ENCODE data around the gene CPN2. TPM values are rescaled to one million over a fixed set of nuclear protein-coding genes. Genes with fewer than 3 reads are reported as not detected.

The CPN2 gene
- total RNA-seq, 6 donors from 2014 or later: 0.10 TPM; not detected in 5

DNA sequence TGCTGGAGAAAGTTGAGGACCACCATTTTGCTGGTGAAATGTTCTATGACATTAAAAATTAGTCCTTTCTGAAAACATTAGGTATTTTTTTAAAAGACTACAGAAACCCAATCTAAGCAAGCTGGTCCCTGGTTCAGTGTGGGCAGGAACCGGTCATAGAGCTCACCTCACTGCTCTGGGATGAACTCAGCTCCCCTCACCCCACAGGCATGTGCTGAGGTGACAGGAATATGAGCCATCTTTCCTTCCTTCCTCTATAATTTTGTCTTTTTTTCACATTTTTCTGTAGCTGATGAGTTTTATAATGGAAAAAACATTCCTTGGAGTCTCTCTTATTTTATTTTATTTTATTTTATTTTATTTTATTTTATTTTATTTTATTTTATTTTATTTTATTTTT, 26.6 kb upstream of the CPN2 start:
- TF ChIP-seq, protein P1, sequence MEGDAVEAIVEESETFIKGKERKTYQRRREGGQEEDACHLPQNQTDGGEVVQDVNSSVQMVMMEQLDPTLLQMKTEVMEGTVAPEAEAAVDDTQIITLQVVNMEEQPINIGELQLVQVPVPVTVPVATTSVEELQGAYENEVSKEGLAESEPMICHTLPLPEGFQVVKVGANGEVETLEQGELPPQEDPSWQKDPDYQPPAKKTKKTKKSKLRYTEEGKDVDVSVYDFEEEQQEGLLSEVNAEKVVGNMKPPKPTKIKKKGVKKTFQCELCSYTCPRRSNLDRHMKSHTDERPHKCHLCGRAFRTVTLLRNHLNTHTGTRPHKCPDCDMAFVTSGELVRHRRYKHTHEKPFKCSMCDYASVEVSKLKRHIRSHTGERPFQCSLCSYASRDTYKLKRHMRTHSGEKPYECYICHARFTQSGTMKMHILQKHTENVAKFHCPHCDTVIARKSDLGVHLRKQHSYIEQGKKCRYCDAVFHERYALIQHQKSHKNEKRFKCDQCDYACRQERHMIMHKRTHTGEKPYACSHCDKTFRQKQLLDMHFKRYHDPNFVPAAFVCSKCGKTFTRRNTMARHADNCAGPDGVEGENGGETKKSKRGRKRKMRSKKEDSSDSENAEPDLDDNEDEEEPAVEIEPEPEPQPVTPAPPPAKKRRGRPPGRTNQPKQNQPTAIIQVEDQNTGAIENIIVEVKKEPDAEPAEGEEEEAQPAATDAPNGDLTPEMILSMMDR (IDR thresholded peaks at IDR 0.05): no peak
- no peak for TF ChIP-seq POLR2AphosphoS5 (IDR thresholded peaks at IDR 0.05)
- TF ChIP-seq POLR2A (IDR thresholded peaks at IDR 0.05): no peak
- TF ChIP-seq EP300 (IDR thresholded peaks at IDR 0.05): no peak
- no peaks in the 10 kb centered on the region for H3K27me3 ChIP-seq
- DNase-seq: no peak

DNA sequence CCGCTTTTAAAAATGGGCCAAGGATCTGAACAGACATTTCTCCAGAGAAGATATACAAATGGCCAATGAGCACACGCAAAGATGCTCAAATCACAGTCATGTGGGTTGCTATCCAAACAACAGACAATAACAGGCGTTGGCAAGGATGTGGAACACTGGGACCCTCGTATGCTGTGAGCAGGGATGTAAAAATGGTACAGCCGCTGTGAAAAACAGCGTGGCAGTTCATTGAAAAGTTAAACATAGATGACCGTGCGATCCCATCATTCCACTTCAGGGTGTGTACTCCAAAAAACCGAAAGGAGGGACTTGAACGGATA, 25.1 kb upstream of the CPN2 start:
- Histone ChIP-seq H3K9me3 (no peaks in the 10 kb centered on the region), H3K27ac (no peak overlapping the region), H3K4me3 (no peak overlapping the region), H3K4me1 (peaks cover 0 to under 1% (median 0%) of the 10 kb centered on the region in 4 donors), H3K36me3 (no peaks in the 10 kb centered on the region), H3K27me3 (no peaks in the 10 kb centered on the region)
- ATAC-seq (ENCODE audit: low FRiP score in 2 of 2) (no peak), DNase-seq (no peak)
- TF ChIP-seq, protein P1 (IDR thresholded peaks at IDR 0.05): no peak
- TF ChIP-seq POLR2AphosphoS5 (IDR thresholded peaks at IDR 0.05): no peak
- TF ChIP-seq EP300 (IDR thresholded peaks at IDR 0.05): no peak
- no peak for TF ChIP-seq POLR2A (IDR thresholded peaks at IDR 0.05)
- 82 to 85% methylated on average over 10 of the region's 10 CpGs for WGBS, 2 donors

More for the DNA sequence above, 26.6 kb upstream of the CPN2 start:
- Histone ChIP-seq H3K4me1 (peaks cover 0 to 5% (median 0%) of the 10 kb centered on the region in 4 donors), H3K36me3 (no peaks in the 10 kb centered on the region), H3K9me3 (no peaks in the 10 kb centered on the region), H3K4me3 (no peak overlapping the region), H3K27ac (no peak overlapping the region)
- no peak for ATAC-seq (ENCODE audit: low FRiP score in 2 of 2)
- WGBS, 2 donors: 77 to 85% methylated on average over 1 of the region's 1 CpG

DNA sequence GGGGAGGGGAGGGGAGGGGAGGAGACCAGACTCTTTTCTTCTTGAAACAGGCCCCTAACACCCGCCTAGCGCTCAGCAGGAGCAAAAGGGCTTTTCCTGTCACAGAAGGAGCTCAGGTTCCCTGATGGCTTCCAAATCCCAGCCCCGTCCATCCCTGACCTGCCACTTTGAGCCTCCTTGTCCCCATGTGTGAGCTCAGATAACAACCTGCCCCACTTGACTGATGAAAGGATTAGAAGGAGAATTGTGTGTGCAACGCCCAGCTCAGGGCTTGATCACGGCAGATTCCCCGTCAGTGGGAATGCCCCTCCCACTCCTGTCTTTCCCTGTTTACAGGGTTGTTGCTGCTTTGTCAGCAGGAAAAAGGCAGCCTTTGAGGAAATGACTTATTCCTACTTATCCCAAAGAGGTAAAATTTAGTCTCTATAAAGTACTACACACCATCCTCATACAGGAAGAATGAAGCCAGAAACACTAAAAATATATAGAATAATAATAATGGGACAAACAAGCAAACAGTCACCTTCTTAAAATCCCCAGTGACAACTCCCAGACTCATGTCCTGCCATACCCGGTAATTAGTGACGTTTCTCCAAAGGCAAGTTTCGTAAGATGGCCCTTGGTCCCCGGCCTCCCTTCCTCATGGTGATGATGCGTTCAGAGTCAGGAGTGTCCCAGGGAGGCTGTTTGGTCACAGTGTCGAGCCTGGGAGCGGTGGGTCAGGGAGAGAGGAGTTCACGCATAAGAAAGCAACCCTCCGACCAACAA, 24.5 kb upstream of the CPN2 start:
- WGBS, 2 donors: 55% methylated on average over 14 to 15 of the region's 15 CpGs
- H3K36me3 ChIP-seq: no peaks in the 10 kb centered on the region
- DNase-seq: no peak

DNA sequence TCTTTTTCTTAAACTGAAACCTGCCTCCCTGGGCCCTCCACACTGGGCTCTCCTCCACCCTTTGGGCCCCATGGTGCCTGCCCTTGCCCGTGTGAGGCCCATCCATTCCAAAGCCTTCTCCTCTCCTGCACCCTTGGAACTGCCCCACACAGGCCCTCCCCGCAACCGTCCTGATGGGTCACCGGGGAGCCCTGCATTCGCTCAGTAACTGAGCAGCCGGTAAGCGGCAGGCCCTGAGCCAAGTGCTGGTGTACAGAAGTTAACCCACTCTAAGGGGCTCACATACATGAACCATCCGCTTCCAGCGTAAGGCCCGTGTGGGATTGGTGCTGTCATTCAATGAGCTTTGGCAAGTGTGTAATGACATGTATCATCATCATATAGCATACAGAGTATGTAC, 23.8 kb upstream of the CPN2 start:
- Histone ChIP-seq H3K4me3 (no peak overlapping the region), H3K36me3 (no peaks in the 10 kb centered on the region), H3K27me3 (no peaks in the 10 kb centered on the region), H3K4me1 (no peaks in the 10 kb centered on the region), H3K9me3 (no peaks in the 10 kb centered on the region), H3K27ac (no peak overlapping the region)
- DNase-seq (no peak), ATAC-seq (ENCODE audit: low FRiP score in 2 of 2) (no peak)
- TF ChIP-seq POLR2AphosphoS5 (IDR thresholded peaks at IDR 0.05) (no peak), POLR2A (IDR thresholded peaks at IDR 0.05) (no peak), EP300 (IDR thresholded peaks at IDR 0.05) (no peak)
- TF ChIP-seq, protein P1 (IDR thresholded peaks at IDR 0.05): no peak
- WGBS, 2 donors: 76 to 90% methylated on average over 10 of the region's 10 CpGs

More for the DNA sequence above, 24.5 kb upstream of the CPN2 start:
- no peak for ATAC-seq (ENCODE audit: low FRiP score in 2 of 2)
- Histone ChIP-seq H3K9me3 (no peaks in the 10 kb centered on the region), H3K27me3 (no peaks in the 10 kb centered on the region), H3K4me3 (no peak overlapping the region), H3K4me1 (no peaks in the 10 kb centered on the region), H3K27ac (no peak overlapping the region)
- TF ChIP-seq EP300 (IDR thresholded peaks at IDR 0.05) (no peak), POLR2A (IDR thresholded peaks at IDR 0.05) (no peak)

DNA sequence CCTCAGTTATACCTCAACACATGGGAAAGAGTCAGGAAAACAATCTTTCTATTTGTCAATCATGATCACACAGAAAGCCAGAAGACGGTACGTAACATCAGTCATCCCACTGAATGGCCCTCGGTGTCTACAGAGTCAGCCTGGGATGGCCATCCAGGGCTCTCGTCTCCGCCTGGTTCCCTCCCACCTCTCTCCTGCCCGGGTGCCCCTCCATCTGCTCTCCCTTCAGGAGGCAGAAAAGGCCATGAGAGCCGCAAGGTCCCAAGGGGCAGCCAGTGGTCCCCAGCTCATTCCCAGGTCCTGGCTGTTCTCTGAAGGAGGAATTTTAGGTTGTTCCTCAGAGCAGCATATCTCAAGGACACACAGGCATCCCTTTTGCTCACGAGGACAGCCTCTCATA, 22.8 kb upstream of the CPN2 start:
- DNase-seq (no peak), ATAC-seq (ENCODE audit: low FRiP score in 2 of 2) (no peak)
- Histone ChIP-seq H3K9me3 (no peaks in the 10 kb centered on the region), H3K4me3 (no peak overlapping the region), H3K36me3 (no peaks in the 10 kb centered on the region), H3K27ac (no peak overlapping the region), H3K4me1 (peaks cover 0 to 7% (median 3%) of the 10 kb centered on the region in 4 donors), H3K27me3 (peaks cover 0 to 4% (median 0%) of the 10 kb centered on the region in 4 donors)
- TF ChIP-seq POLR2A (IDR thresholded peaks at IDR 0.05) (no peak), EP300 (IDR thresholded peaks at IDR 0.05) (no peak)
- WGBS, 2 donors: 66% methylated on average over 8 of the region's 8 CpGs

DNA sequence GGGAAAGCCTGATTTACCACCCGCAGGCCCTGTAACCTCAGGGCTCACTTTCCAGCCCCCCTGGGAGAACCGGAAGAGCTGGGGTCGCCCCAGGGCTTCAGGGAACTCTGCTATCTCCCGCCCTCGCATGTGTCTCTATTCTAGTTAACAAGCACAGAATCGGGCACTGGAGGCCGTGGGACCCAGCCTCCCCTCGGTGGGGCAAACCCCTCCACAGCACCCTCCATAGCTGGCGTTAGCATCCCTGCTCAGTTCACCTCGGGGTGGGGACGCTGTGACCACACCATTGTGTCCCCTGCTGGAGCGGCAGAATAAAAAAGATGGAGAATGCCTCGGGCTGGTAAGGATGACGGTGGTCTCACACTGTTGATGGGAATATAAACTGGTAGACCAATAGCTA, 21.9 kb upstream of the CPN2 start:
- Histone ChIP-seq H3K27me3 (peaks cover 0 to 4% (median 0%) of the 10 kb centered on the region in 4 donors), H3K27ac (no peak overlapping the region), H3K36me3 (no peaks in the 10 kb centered on the region), H3K9me3 (no peaks in the 10 kb centered on the region), H3K4me1 (peaks cover 0 to 8% (median 3%) of the 10 kb centered on the region in 4 donors), H3K4me3 (no peak overlapping the region)
- DNase-seq: no peak
- 87 to 93% methylated on average over 13 to 14 of the region's 14 CpGs for WGBS, 2 donors
- TF ChIP-seq POLR2AphosphoS5 (IDR thresholded peaks at IDR 0.05) (no peak), POLR2A (IDR thresholded peaks at IDR 0.05) (no peak), EP300 (IDR thresholded peaks at IDR 0.05) (no peak)
- TF ChIP-seq, protein P1 (IDR thresholded peaks at IDR 0.05): no peak
- ATAC-seq (ENCODE audit: low FRiP score in 2 of 2): no peak
